Common myeloid progenitor, CD34-positive (primary cell): ENCODE data around the gene CRISPLD2.
A peak's percentile ranks its signal among the peaks of the same experiment; 100 is the strongest.

Source experiments
- CTCF ChIA-PET: fragments of 350-600 bp; sonication (Branson Sonifier 250); formaldehyde crosslinking; loops from one replicate; lab custom pipeline; 2021; ENCODE audit warnings: antibody characterized with exemption; lab: Charles Lee
- POLR2A ChIA-PET: fragments of 350-600 bp; sonication (Branson Sonifier 250); formaldehyde crosslinking; loops from one replicate; lab custom pipeline; 2021; ENCODE audit warnings: antibody characterized with exemption; lab: Charles Lee
- DNase-seq, 3 donors: peaks; one replicate each; pipeline versions ENCODE4 v3.0.0 to v3.0.0-alpha.2; 2013
- H3K27ac ChIP-seq, 2 experiments: 1 replicate in 1 of 2; 2 replicates in 1 of 2; pipeline ENCODE4 v1.7.0; 2013; ENCODE audit warnings: inconsistent platforms in 2 of 2, low read length in 2 of 2, mild to moderate bottlenecking in 2 of 2, low read depth in 1 of 2, moderate library complexity in 1 of 2; ENCODE audit not compliant: severe bottlenecking in 2 of 2, insufficient read depth in 1 of 2, poor library complexity in 1 of 2
- H3K27me3 ChIP-seq, 5 experiments: replicated peaks in 2 of 5; 1 replicate in 3 of 5; 2 replicates in 2 of 5; pipeline versions ENCODE4 v1.6.1 to v1.7.0; 2013; ENCODE audit warnings: low read length in 4 of 5, mild to moderate bottlenecking in 2 of 5, moderate library complexity in 2 of 5, inconsistent platforms in 1 of 5; ENCODE audit not compliant: insufficient read depth in 5 of 5, control insufficient read depth in 4 of 5
- H3K36me3 ChIP-seq, 4 experiments: 1 replicate in 2 of 4; 2 replicates in 2 of 4; pipeline versions ENCODE4 v1.6.1 to v1.7.0; 2013; ENCODE audit warnings: low read length in 3 of 4, control low read depth in 1 of 4, mild to moderate bottlenecking in 1 of 4; ENCODE audit not compliant: control insufficient read depth in 4 of 4, insufficient read depth in 4 of 4
- H3K4me1 ChIP-seq, 4 experiments: 1 replicate in 3 of 4; 2 replicates in 1 of 4; pipeline versions ENCODE4 v1.6.1 to v1.7.1; 2013; ENCODE audit warnings: low read length in 3 of 4, mild to moderate bottlenecking in 3 of 4, control low read depth in 1 of 4, inconsistent platforms in 1 of 4, moderate library complexity in 1 of 4; ENCODE audit not compliant: control insufficient read depth in 4 of 4, insufficient read depth in 4 of 4; ENCODE audit errors: control extremely low read depth in 1 of 4
- H3K4me3 ChIP-seq, 7 experiments: 1 replicate in 4 of 7; 2 replicates in 3 of 7; pipeline versions ENCODE4 v1.5.1 to v1.7.0; 2013; ENCODE audit warnings: mild to moderate bottlenecking in 7 of 7, low read length in 6 of 7, moderate library complexity in 6 of 7, inconsistent platforms in 2 of 7, low read depth in 2 of 7, control low read depth in 1 of 7; ENCODE audit not compliant: insufficient read depth in 4 of 7, control insufficient read depth in 1 of 7; ENCODE audit errors: extremely low read depth in 1 of 7
- H3K9me3 ChIP-seq, 5 experiments: 1 replicate in 4 of 5; 2 replicates in 1 of 5; pipeline versions ENCODE4 v1.6.1 to v1.7.1; 2013; ENCODE audit warnings: low read length in 4 of 5, mild to moderate bottlenecking in 2 of 5, inconsistent platforms in 1 of 5, low read depth in 1 of 5, moderate library complexity in 1 of 5; ENCODE audit not compliant: control insufficient read depth in 4 of 5, insufficient read depth in 2 of 5; ENCODE audit errors: control extremely low read depth in 1 of 5
- WGBS: methylation state at CpG from one replicate; pipeline ENCODE4 v1.1.5; 2013; ENCODE audit not compliant: insufficient coverage; 5-methylcytosine and 5-hydroxymethylcytosine counted together

CRISPLD2 gene

GRCh38 chr16:84883301-84883700 lies 63.5 kb downstream of the CRISPLD2 start:
- H3K4me1 ChIP-seq, result peaks cover 0 to 12% (median 4%) of the 10 kb centered on the region in 4 experiments
- ChIA-PET CTCF (interaction anchor here (1.0 kb wide), 1 partner anchor 14 kb away, joined by 3 read pairs; no protein-coding TSS in a partner anchor), POLR2A (no interaction called here)
- no peak overlapping the region for H3K27ac ChIP-seq
- WGBS, result 94% methylated on average over 8 of the region's 9 CpGs
- peaks cover 0 to 8% (median 2%) of the 10 kb centered on the region in 5 experiments for H3K27me3 ChIP-seq
- no peaks in the 10 kb centered on the region for H3K9me3 ChIP-seq
- H3K4me3 ChIP-seq, result no peak overlapping the region
- no peaks in the 10 kb centered on the region for H3K36me3 ChIP-seq
- DNase-seq, result no peak

GRCh38 chr16:84884246-84884595 lies 64.4 kb downstream of the CRISPLD2 start:
- WGBS, result 93% methylated on average over 6 of the region's 6 CpGs
- Histone ChIP-seq H3K27me3 (peaks cover 0 to 8% (median 2%) of the 10 kb centered on the region in 5 experiments), H3K36me3 (no peaks in the 10 kb centered on the region), H3K9me3 (no peaks in the 10 kb centered on the region), H3K4me1 (peaks cover 0 to 12% (median 4%) of the 10 kb centered on the region in 4 experiments), H3K27ac (no peak overlapping the region), H3K4me3 (no peak overlapping the region)
- no peak for DNase-seq
- POLR2A ChIA-PET, result no interaction called here
- CTCF ChIA-PET, result interaction anchor here (1.3 to 2.1 kb wide), 2 partner anchors 42 to 129 kb away, joined by 3 to 6 read pairs; no protein-coding TSS in a partner anchor

GRCh38 chr16:84884596-84885341 lies 65.0 kb downstream of the CRISPLD2 start:
- 25% methylated on average over 25 of the region's 25 CpGs for WGBS
- no peaks in the 10 kb centered on the region for H3K36me3 ChIP-seq
- no peak overlapping the region for H3K27ac ChIP-seq
- DNase-seq, result peak in 2 of 3 donors; percentile 35 to 40
- ChIA-PET CTCF (interaction anchor here (1.3 to 2.1 kb wide), 2 partner anchors 41 to 130 kb away, joined by 3 to 6 read pairs; no protein-coding TSS in a partner anchor), POLR2A (no interaction called here)
- peaks cover 0 to 12% (median 4%) of the 10 kb centered on the region in 4 experiments for H3K4me1 ChIP-seq
- H3K27me3 ChIP-seq, result peaks cover 0 to 8% (median 2%) of the 10 kb centered on the region in 5 experiments
- H3K9me3 ChIP-seq, result no peaks in the 10 kb centered on the region
- H3K4me3 ChIP-seq, result peak overlapping the region in 3 of 7 experiments; percentile 26 to 63 (median 35)

GRCh38 chr16:84885342-84885910 lies 65.6 kb downstream of the CRISPLD2 start:
- CTCF ChIA-PET, result interaction anchor here (1.3 to 2.1 kb wide), 3 partner anchors 40 to 131 kb away, joined by 3 to 6 read pairs (median 5); no protein-coding TSS in a partner anchor

GRCh38 chr16:84886497-84887090 lies 66.8 kb downstream of the CRISPLD2 start:
- Histone ChIP-seq H3K27me3 (peaks cover 0 to 8% (median 3%) of the 10 kb centered on the region in 5 experiments), H3K4me3 (no peak overlapping the region), H3K27ac (no peak overlapping the region), H3K4me1 (peaks cover 0 to 12% (median 4%) of the 10 kb centered on the region in 4 experiments), H3K36me3 (no peaks in the 10 kb centered on the region), H3K9me3 (no peaks in the 10 kb centered on the region)
- no peak for DNase-seq
- 98% methylated on average over 6 of the region's 11 CpGs for WGBS
- ChIA-PET POLR2A (no interaction called here), CTCF (interaction anchor here (0.9 to 2.0 kb wide), 4 partner anchors 11 to 39 kb away, joined by 3 to 5 read pairs (median 4); no protein-coding TSS in a partner anchor)

More at GRCh38 chr16:84885342-84885910, 65.6 kb downstream of the CRISPLD2 start:
- no peaks in the 10 kb centered on the region for H3K36me3 ChIP-seq
- peak overlapping the region in 3 of 7 experiments; percentile 9 to 63 (median 26) for H3K4me3 ChIP-seq
- no peaks in the 10 kb centered on the region for H3K9me3 ChIP-seq
- peaks cover 0 to 12% (median 4%) of the 10 kb centered on the region in 4 experiments for H3K4me1 ChIP-seq
- WGBS, result 27% methylated on average over 8 of the region's 9 CpGs
- DNase-seq, result no peak
- POLR2A ChIA-PET, result no interaction called here
- no peak overlapping the region for H3K27ac ChIP-seq
- peaks cover 0 to 8% (median 3%) of the 10 kb centered on the region in 5 experiments for H3K27me3 ChIP-seq

- Histone ChIP-seq H3K36me3 (no peaks in the 10 kb centered on the region), H3K27me3 (peaks cover 0 to 8% (median 3%) of the 10 kb centered on the region in 5 experiments), H3K27ac (no peak overlapping the region), H3K4me1 (peaks cover 0 to 12% (median 4%) of the 10 kb centered on the region in 4 experiments), H3K9me3 (no peaks in the 10 kb centered on the region), H3K4me3 (no peak overlapping the region)
- ChIA-PET POLR2A (interaction anchor here (0.6 kb wide), 1 partner anchor 9 kb away, joined by 3 read pairs; no protein-coding TSS in a partner anchor), CTCF (interaction anchor here (1.2 to 2.0 kb wide), 3 partner anchors 10 to 38 kb away, joined by 3 to 5 read pairs (median 5); no protein-coding TSS in a partner anchor)
- DNase-seq, result no peak
- WGBS, result 92% methylated on average over 14 of the region's 15 CpGs
Measured at GRCh38 chr16:84887207-84887606, 67.4 kb downstream of the CRISPLD2 start.
